Endothelial cell (in vitro differentiated cells): ENCODE results near the gene PSME4. TPM values are rescaled to one million over a fixed set of nuclear protein-coding genes. Genes with fewer than 3 reads are reported as not detected.

Experiments used
- DNase-seq: peaks from one replicate; pipeline ENCODE4 v3.0.0; 2021; ENCODE audit warnings: low spot score
- H3K27ac Mint-ChIP-seq: one replicate; pipeline ENCODE4 v1.8.0; 2021; ENCODE audit warnings: mixed read lengths, inconsistent platforms; ENCODE audit not compliant: unreplicated experiment
- H3K27me3 Mint-ChIP-seq: one replicate; pipeline ENCODE4 v1.8.0; 2021; ENCODE audit warnings: mild to moderate bottlenecking, moderate library complexity, mixed read lengths, inconsistent platforms; ENCODE audit not compliant: unreplicated experiment
- H3K36me3 Mint-ChIP-seq: one replicate; pipeline ENCODE4 v1.8.0; 2021; ENCODE audit warnings: mild to moderate bottlenecking, low read depth, mixed read lengths, inconsistent platforms; ENCODE audit not compliant: unreplicated experiment
- H3K4me1 Mint-ChIP-seq: one replicate; pipeline ENCODE4 v1.8.0; 2021; ENCODE audit warnings: mild to moderate bottlenecking, mixed read lengths, inconsistent platforms; ENCODE audit not compliant: unreplicated experiment
- H3K4me3 Mint-ChIP-seq: one replicate; pipeline ENCODE4 v1.8.0; 2021; ENCODE audit warnings: mild to moderate bottlenecking, mixed read lengths, inconsistent platforms; ENCODE audit not compliant: unreplicated experiment
- H3K9me3 Mint-ChIP-seq: one replicate; pipeline ENCODE4 v1.8.0; 2021; ENCODE audit warnings: mixed read lengths, inconsistent platforms; ENCODE audit not compliant: unreplicated experiment
- CTCF ChIP-seq: fragments of 200-600 bp; sonication (generic); IDR thresholded peaks from one replicate; pipeline ENCODE4 v1.5.0; 2021; ENCODE audit warnings: antibody characterized with exemption; ENCODE audit not compliant: unreplicated experiment
- total RNA-seq: library from RNA; stranded (reverse); fragmentation: NEBNext Ultra II Directional; extraction: Animal tissue kit (Norgen Biotek cat#: 25700); gene quantifications from one replicate; pipeline ENCODE4 v1.2.1, GENCODE V29; 2021; ENCODE audit not compliant: unreplicated experiment

Gene PSME4
- total RNA-seq, 1 donor from 2014 or later = 106 TPM

- DNase-seq = no peak
These were observed 90.0 kb downstream of the PSME4 start for GRCh38 chr2:53880756-53881155.

GRCh38 chr2:53877556-53877955, 93.2 kb downstream of the PSME4 start:
- DNase-seq = no peak
- H3K27me3 Mint-ChIP-seq = no peaks in the 10 kb centered on the region
- no peak overlapping the region for H3K4me3 Mint-ChIP-seq
- H3K27ac Mint-ChIP-seq = no peak overlapping the region
- no peaks in the 10 kb centered on the region for H3K4me1 Mint-ChIP-seq
- H3K36me3 Mint-ChIP-seq = peaks cover 48% of the 10 kb centered on the region
- no peak for TF ChIP-seq CTCF
- H3K9me3 Mint-ChIP-seq = no peaks in the 10 kb centered on the region

More at GRCh38 chr2:53880756-53881155, 90.0 kb downstream of the PSME4 start:
- Mint-ChIP-seq H3K36me3 (peaks cover 48% of the 10 kb centered on the region), H3K27me3 (no peaks in the 10 kb centered on the region), H3K4me3 (no peak overlapping the region), H3K27ac (no peak overlapping the region), H3K4me1 (no peaks in the 10 kb centered on the region), H3K9me3 (no peaks in the 10 kb centered on the region)
- no peak for TF ChIP-seq CTCF

- TF ChIP-seq CTCF = no peak
- Mint-ChIP-seq H3K4me1 (no peaks in the 10 kb centered on the region), H3K27ac (no peak overlapping the region), H3K36me3 (peaks cover 44% of the 10 kb centered on the region), H3K4me3 (no peak overlapping the region), H3K27me3 (no peaks in the 10 kb centered on the region), H3K9me3 (no peaks in the 10 kb centered on the region)
- no peak for DNase-seq
These were observed 93.7 kb downstream of the PSME4 start for GRCh38 chr2:53877112-53877511.

- DNase-seq = no peak
- H3K4me3 Mint-ChIP-seq = no peak overlapping the region
- no peak for TF ChIP-seq CTCF
- H3K36me3 Mint-ChIP-seq = peaks cover 30% of the 10 kb centered on the region
- no peaks in the 10 kb centered on the region for H3K4me1 Mint-ChIP-seq
- H3K27ac Mint-ChIP-seq = no peak overlapping the region
- no peaks in the 10 kb centered on the region for H3K27me3 Mint-ChIP-seq
- no peaks in the 10 kb centered on the region for H3K9me3 Mint-ChIP-seq
These were observed 96.3 kb downstream of the PSME4 start for GRCh38 chr2:53874401-53874950.

GRCh38 chr2:53867773-53868172, 103.0 kb downstream of the PSME4 start:
- Mint-ChIP-seq H3K4me3 (peak overlapping the region; percentile 49), H3K36me3 (peaks cover 16% of the 10 kb centered on the region), H3K9me3 (no peaks in the 10 kb centered on the region), H3K27me3 (no peaks in the 10 kb centered on the region), H3K27ac (no peak overlapping the region), H3K4me1 (no peaks in the 10 kb centered on the region)
- no peak for DNase-seq
- TF ChIP-seq CTCF = no peak
